WTC11 (cell line): ENCODE results near the gene EGFR.

Experiments
- CTCF ChIP-seq: fragments of 200-600 bp; IDR thresholded peaks from 2 replicates; pipeline ENCODE4 v1.8.0; 2022; ENCODE audit warnings: antibody characterized with exemption
- MXD4 ChIP-seq: fragments of 250-450 bp; sonication (Bioruptor Pico); IDR thresholded peaks from 2 replicates; pipeline ENCODE4 v1.8.0; 2021; ENCODE audit warnings: mild to moderate bottlenecking, moderate library complexity, borderline replicate concordance
- USF1 ChIP-seq: sonication (generic); formaldehyde crosslinking; IDR thresholded peaks from 2 replicates; pipeline ENCODE4 v1.8.0; 2022; ENCODE audit warnings: mild to moderate bottlenecking, missing genetic modification reagents

GRCh38 chr7:55066524-55066923 lies 47.7 kb downstream of the EGFR start:
- no peak for TF ChIP-seq MXD4
- no peak for TF ChIP-seq CTCF
- no peak for TF ChIP-seq USF1 (CRISPR knock-in tag)
